Neural cell (in vitro differentiated cells): ENCODE results near the gene GLB1L2.

ENCODE experiments used
- CTCF ChIP-seq: fragments of 450-650 bp; IDR thresholded peaks from 2 replicates; pipeline ENCODE4 v1.5.1; 2014; ENCODE audit warnings: antibody characterized with exemption, mild to moderate bottlenecking, moderate library complexity; ENCODE audit not compliant: poor library complexity, severe bottlenecking
- EZH2 ChIP-seq: fragments of 200-600, 300-800 bp; shearing (Covaris generic), sonication (generic); IDR thresholded peaks from 2 replicates; pipeline ENCODE4 v1.6.1; 2014; ENCODE audit warnings: antibody characterized with exemption, low read length, borderline replicate concordance, mild to moderate bottlenecking; ENCODE audit not compliant: insufficient read depth, poor library complexity, severe bottlenecking
- MXI1 ChIP-seq: fragments of 450-650 bp; conservative IDR thresholded peaks from 2 replicates; pipeline ENCODE4 v1.6.1; 2014; ENCODE audit warnings: antibody characterized with exemption, mild to moderate bottlenecking; ENCODE audit not compliant: poor library complexity, severe bottlenecking
- RAD21 ChIP-seq: fragments of 450-650 bp; conservative IDR thresholded peaks from 2 replicates; pipeline ENCODE4 v1.6.1; 2014; ENCODE audit warnings: antibody characterized with exemption, mild to moderate bottlenecking, moderate library complexity
- SMC3 ChIP-seq: fragments of 450-650 bp; conservative IDR thresholded peaks from 2 replicates; pipeline ENCODE4 v1.6.1; 2014; ENCODE audit warnings: antibody characterized with exemption, mild to moderate bottlenecking, moderate library complexity; ENCODE audit not compliant: poor library complexity

- TF ChIP-seq RAD21 (peak; percentile 100), CTCF (peak; percentile 97), EZH2 (no peak), SMC3 (peak; percentile 99), MXI1 (peak; percentile 59)
Measured at GRCh38 chr11:134360050-134360835, 28.5 kb downstream of the GLB1L2 start.
